K562 (cell line): ENCODE measurements around the gene ATF4. TPM values are rescaled to one million over a fixed set of nuclear protein-coding genes. Genes with fewer than 3 reads are reported as not detected.

Experiments
- BCLAF1 ChIP-seq, 2 experiments: fragments of 450-650 bp in 1 of 2; IDR thresholded peaks; 2 replicates each; pipeline ENCODE4 v1.6.1; 2011 to 2017; ENCODE audit warnings: low read depth in 2 of 2, antibody characterized with exemption in 1 of 2, borderline replicate concordance in 1 of 2, low read length in 1 of 2, mild to moderate bottlenecking in 1 of 2, mixed read lengths in 1 of 2; ENCODE audit not compliant: control insufficient read depth in 1 of 2
- FOXP4 ChIP-seq: sonication (generic); formaldehyde crosslinking; IDR thresholded peaks from 2 replicates; pipeline ENCODE4 v1.8.0; 2022; ENCODE audit warnings: mild to moderate bottlenecking, missing genetic modification reagents, borderline replicate concordance
- HDAC2 ChIP-seq: fragments of 450-650 bp; IDR thresholded peaks from 2 replicates; pipeline ENCODE4 v1.6.1; 2016; ENCODE audit warnings: mild to moderate bottlenecking
- IFI16 ChIP-seq: fragments of 250-450 bp; sonication (Bioruptor Pico); IDR thresholded peaks from 2 replicates; pipeline ENCODE4 v2.1.2; 2022; ENCODE audit warnings: mild to moderate bottlenecking, inconsistent platforms
- POLR2AphosphoS5 ChIP-seq: IDR thresholded peaks from 2 replicates; pipeline ENCODE4 v1.6.1; 2011; ENCODE audit warnings: mild to moderate bottlenecking, low read depth, low read length, moderate library complexity; ENCODE audit not compliant: control insufficient read depth, insufficient read depth
- PTRF ChIP-seq: fragments of 450-650 bp; IDR thresholded peaks from 2 replicates; pipeline ENCODE4 v1.6.1; 2016; ENCODE audit warnings: mild to moderate bottlenecking, missing genetic modification characterization, missing compliant biosample characterization
- PYGO2 ChIP-seq: fragments of 450-650 bp; IDR thresholded peaks from 2 replicates; pipeline ENCODE4 v1.6.1; 2016; ENCODE audit warnings: mild to moderate bottlenecking, missing genetic modification characterization, moderate library complexity, missing compliant biosample characterization
- SIRT6 ChIP-seq: IDR thresholded peaks from one replicate; pipeline ENCODE4 v1.6.1; 2012; ENCODE audit warnings: low read depth, mild to moderate bottlenecking, control low read depth, inconsistent platforms, low read length, moderate library complexity
- TCF15 ChIP-seq: fragments of 250-450 bp; sonication (Bioruptor Pico); IDR thresholded peaks from 2 replicates; pipeline ENCODE4 v1.8.0; 2022; ENCODE audit warnings: moderate library complexity, mild to moderate bottlenecking, inconsistent platforms
- TCF7 ChIP-seq: sonication (generic); IDR thresholded peaks from 2 replicates; pipeline ENCODE4 v1.6.1; 2016; ENCODE audit warnings: antibody characterized with exemption, borderline replicate concordance
- ZBTB40 ChIP-seq, 2 experiments: fragments of 450-650 bp in 1 of 2; sonication (generic) in 1 of 2; formaldehyde crosslinking in 1 of 2; IDR thresholded peaks; 2 replicates each; pipeline versions ENCODE4 v1.7.1 to v1.9.0; 2016 to 2022; ENCODE audit warnings: inconsistent platforms in 1 of 2, mild to moderate bottlenecking in 1 of 2, missing genetic modification reagents in 1 of 2
- polyA plus RNA-seq, 8 experiments: library from polyadenylated mRNA; depleted of rRNA in 4 of 8; stranded (reverse) in 5 of 8; unstranded in 3 of 8; fragments of >200 nt; fragmentation: Nextera tagmentation in 2 of 8; fragmentation: Illumina TruSeq in 1 of 8; extraction: Ambion mirVana in 2 of 8; extraction: Trizol in 1 of 8; gene quantifications; 2 replicates each; pipeline versions ENCODE4 v1.2.1 to v1.2.3, GENCODE V29; 2011 to 2014; ENCODE audit warnings: inconsistent platforms in 1 of 8, missing spikeins in 1 of 8
- total RNA-seq, 7 experiments: library from RNA; depleted of rRNA in 6 of 7; stranded (reverse); fragments of >200 nt in 6 of 7; fragmentation: Illumina TruSeq in 2 of 7; extraction: Trizol in 2 of 7; gene quantifications; 2 replicates each; pipeline versions ENCODE4 v1.2.1 to v1.2.3, GENCODE V29; 2011 to 2021; ENCODE audit warnings: low replicate concordance in 1 of 7

Gene ATF4
- total and polyA plus RNA-seq, 9 of the 15 experiments (the other 6 are each of a cell fraction or from before 2014, with no cell fraction given): 93.1 to 723 (median 355) TPM

- 0 out of 2 replicates have a peak, but pooled peaks have one; percentile 37 for TF ChIP-seq ZBTB40 (IDR thresholded peaks at IDR 0.05)
- TF ChIP-seq ZBTB40 (CRISPR knock-in tag; IDR thresholded peaks at IDR 0.05): no peak
- TF ChIP-seq IFI16 (CRISPR knock-in tag): no peak
- no peak for TF ChIP-seq BCLAF1 (IDR thresholded peaks at IDR 0.05; ENCODE audit: borderline replicate concordance in 1 of 2, control insufficient read depth in 1 of 2, low read depth in 2 of 2, low read length in 1 of 2)
- TF ChIP-seq PYGO2: no peak
- no peak for TF ChIP-seq TCF15 (CRISPR knock-in tag)
- TF ChIP-seq SIRT6: no peak
- 0 out of 2 replicates have a peak, but pooled peaks have one; percentile 40 for TF ChIP-seq TCF7
- TF ChIP-seq POLR2AphosphoS5: no peak
- TF ChIP-seq PTRF (tag): no peak
- TF ChIP-seq HDAC2: peak; percentile 65; the same call in 1 of the 2 replicates
- 0 out of 2 replicates have a peak, but pooled peaks have one; percentile 22 for TF ChIP-seq FOXP4
Observed at GRCh38 chr22:39518996-39519680, 1.2 kb upstream of the ATF4 start (continued).
